Lower lobe of right lung (tissue), 2 donors: ENCODE measurements around the gene MRPL32. TPM values are rescaled to one million over a fixed set of nuclear protein-coding genes. Genes with fewer than 3 reads are reported as not detected.

Experiments
- ATAC-seq, 2 donors: fragments of 200-7000 bp; cut with Tn5 transposase; one replicate each; pipeline ENCODE4 v1.9.1; 2020 to 2022; ENCODE audit warnings: mild to moderate bottlenecking in 2 of 2, moderate library complexity in 2 of 2
- DNase-seq: peaks from one replicate; pipeline ENCODE4 v3.0.0-alpha.2; 2020
- H3K27ac ChIP-seq: fragments of 200-600 bp; one replicate; pipeline ENCODE4 v1.8.0; 2022
- H3K27me3 ChIP-seq: fragments of 200-600 bp; one replicate; pipeline ENCODE4 v1.8.0; 2022; ENCODE audit warnings: low read depth
- H3K36me3 ChIP-seq: fragments of 200-600 bp; one replicate; pipeline ENCODE4 v1.8.0; 2022; ENCODE audit warnings: mild to moderate bottlenecking
- H3K4me1 ChIP-seq: fragments of 200-600 bp; one replicate; pipeline ENCODE4 v1.8.0; 2022
- H3K4me3 ChIP-seq: fragments of 200-600 bp; one replicate; pipeline ENCODE4 v1.8.0; 2022; ENCODE audit warnings: mild to moderate bottlenecking
- H3K9me3 ChIP-seq: fragments of 200-600 bp; one replicate; pipeline ENCODE4 v1.8.0; 2022
- CTCF ChIP-seq: fragments of 200-600 bp; IDR thresholded peaks from one replicate; pipeline ENCODE4 v1.8.0; 2022; ENCODE audit warnings: antibody characterized with exemption, mild to moderate bottlenecking
- intact Hi-C: fragments of 100-400 bp; cut with DNase I; formaldehyde crosslinking; loops from one replicate; pipeline ENCODE4 v1.11.0; 2022
- total RNA-seq: library from RNA; stranded (reverse); fragmentation: NEBNext Ultra II Directional; extraction: Animal tissue kit (Norgen Biotek cat#: 25700); gene quantifications from one replicate; pipeline ENCODE4 v1.2.1, GENCODE V29; 2021
- donor health status: DM: no; HTN: yes; CAD: no; lungs with severe emphysema.

MRPL32 gene
- total RNA-seq, 1 donor from 2014 or later = 45.0 TPM

DNA sequence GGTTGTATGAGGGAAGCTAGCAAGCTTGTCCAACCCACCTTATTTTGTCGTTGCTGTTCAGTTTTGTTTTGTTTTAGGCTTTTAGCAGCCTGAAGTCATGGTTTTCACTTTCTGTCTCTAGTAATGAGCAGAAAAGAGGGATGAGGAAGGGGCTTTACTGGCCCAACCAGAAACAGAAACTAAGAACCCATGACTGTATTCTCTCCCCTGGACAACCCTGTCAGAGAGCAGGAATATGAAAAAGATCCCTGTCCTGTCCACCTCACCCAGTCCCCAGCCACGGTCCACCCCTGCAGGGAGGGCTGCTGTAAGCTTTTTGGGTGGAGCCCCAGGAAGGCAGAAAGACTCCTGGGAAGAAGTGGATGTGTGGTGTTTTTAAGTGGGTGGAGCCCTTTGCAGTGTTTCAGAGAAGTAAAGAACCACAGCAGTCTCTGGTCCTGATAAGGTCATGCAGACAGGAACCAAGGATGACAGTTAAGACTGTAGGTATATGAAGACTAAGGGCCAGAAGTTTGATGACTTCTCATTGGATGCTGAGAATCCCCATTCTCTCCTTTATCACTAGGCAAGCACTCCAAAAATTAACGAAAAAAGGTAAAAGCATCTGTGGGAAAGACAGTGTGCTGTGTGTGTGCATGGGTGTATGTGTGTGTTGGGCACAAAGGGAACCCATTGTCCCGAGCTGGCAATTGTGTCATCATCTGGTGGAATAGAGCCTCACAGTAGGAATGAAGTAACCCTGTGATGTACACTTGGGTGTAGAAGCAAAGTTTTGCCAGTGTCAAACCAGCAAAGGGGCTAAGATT lies 13.8 kb downstream of the MRPL32 start:
- no peaks in the 10 kb centered on the region for H3K9me3 ChIP-seq
- H3K36me3 ChIP-seq = no peaks in the 10 kb centered on the region
- H3K27me3 ChIP-seq = no peaks in the 10 kb centered on the region
- no peak for TF ChIP-seq CTCF
- ATAC-seq (peak; percentile 43 to 59), DNase-seq (no peak)
- intact Hi-C loops = no loop called here
- no peak overlapping the region for H3K4me3 ChIP-seq
- no peaks in the 10 kb centered on the region for H3K4me1 ChIP-seq
- H3K27ac ChIP-seq = no peak overlapping the region

DNA sequence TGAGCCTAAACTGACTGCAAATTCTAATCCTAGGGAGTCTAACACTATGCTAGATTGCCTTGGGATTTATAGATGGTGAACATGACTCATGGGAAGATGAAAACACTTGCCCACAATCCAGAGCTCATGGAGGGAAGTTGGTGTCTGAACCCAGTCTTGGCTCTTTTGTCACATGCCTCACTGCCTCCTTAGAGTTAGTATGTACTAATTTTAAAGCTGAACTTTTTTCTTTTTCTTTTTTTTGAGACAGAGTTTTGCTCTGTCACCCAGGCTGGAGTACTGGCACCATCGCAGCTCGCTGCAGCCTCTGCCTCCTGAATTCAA lies 14.4 kb downstream of the MRPL32 start:
- Histone ChIP-seq H3K4me3 (no peak overlapping the region), H3K4me1 (no peaks in the 10 kb centered on the region), H3K27me3 (no peaks in the 10 kb centered on the region), H3K27ac (no peak overlapping the region), H3K36me3 (no peaks in the 10 kb centered on the region), H3K9me3 (no peaks in the 10 kb centered on the region)
- DNase-seq (no peak), ATAC-seq (peak; percentile 23 to 29)
- intact Hi-C loops = no loop called here
- TF ChIP-seq CTCF = no peak

GRCh38 chr7:42947521-42947920 lies 15.3 kb downstream of the MRPL32 start:
- no peak overlapping the region for H3K27ac ChIP-seq
- no peak for TF ChIP-seq CTCF
- DNase-seq = no peak
- H3K4me3 ChIP-seq = no peak overlapping the region
- intact Hi-C loops = no loop called here
- H3K4me1 ChIP-seq = no peaks in the 10 kb centered on the region
- no peaks in the 10 kb centered on the region for H3K27me3 ChIP-seq
- ATAC-seq = no peak
- H3K36me3 ChIP-seq = no peaks in the 10 kb centered on the region
- no peaks in the 10 kb centered on the region for H3K9me3 ChIP-seq

DNA sequence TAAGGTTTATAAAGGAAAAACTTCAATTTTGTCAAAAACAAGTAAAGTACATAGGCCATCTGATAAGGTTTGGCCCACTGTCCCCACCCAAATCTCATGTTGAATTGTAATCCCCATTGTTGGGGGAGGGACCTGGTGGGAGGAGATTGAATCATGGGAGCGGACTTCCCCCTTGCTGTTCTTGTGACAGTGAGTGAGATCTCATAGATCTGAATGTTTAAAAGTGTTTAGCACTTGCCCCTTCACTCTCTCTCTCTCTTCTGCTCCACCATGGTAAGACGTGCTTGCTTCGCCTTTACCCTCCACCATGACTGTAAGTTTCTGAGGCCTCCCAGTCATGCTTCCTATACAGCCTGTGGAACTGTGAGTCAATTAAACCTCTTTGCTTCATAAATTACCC lies 18.2 kb downstream of the MRPL32 start:
- no peak for TF ChIP-seq CTCF
- DNase-seq = no peak
- no peak overlapping the region for H3K4me3 ChIP-seq
- no peaks in the 10 kb centered on the region for H3K27me3 ChIP-seq
- no peak overlapping the region for H3K27ac ChIP-seq
- no peaks in the 10 kb centered on the region for H3K9me3 ChIP-seq
- intact Hi-C loops = no loop called here
- no peak for ATAC-seq
- H3K36me3 ChIP-seq = no peaks in the 10 kb centered on the region
- no peaks in the 10 kb centered on the region for H3K4me1 ChIP-seq

DNA sequence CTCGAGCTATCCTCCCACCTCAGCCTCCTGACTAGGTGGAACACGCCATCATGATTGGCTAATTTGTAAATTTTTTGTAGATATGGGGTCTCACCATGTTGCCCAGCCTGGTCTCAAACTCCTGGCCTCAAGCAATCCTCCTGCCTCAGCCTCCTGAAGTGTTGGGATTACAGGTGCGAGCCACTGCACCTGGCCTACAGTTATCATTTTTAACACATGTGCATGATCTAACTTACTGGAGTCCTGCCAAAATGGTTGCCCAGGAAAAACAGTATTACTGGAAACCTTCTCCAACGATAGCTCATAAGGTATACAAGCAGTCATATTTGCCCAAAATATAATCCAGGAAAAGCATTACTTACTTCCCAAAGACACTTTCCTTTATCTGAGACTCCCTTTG lies 20.2 kb downstream of the MRPL32 start:
- DNase-seq (no peak), ATAC-seq (no peak)
- Histone ChIP-seq H3K4me3 (no peak overlapping the region), H3K27me3 (no peaks in the 10 kb centered on the region), H3K4me1 (no peaks in the 10 kb centered on the region), H3K27ac (no peak overlapping the region), H3K9me3 (peaks cover 9% of the 10 kb centered on the region), H3K36me3 (no peaks in the 10 kb centered on the region)
- intact Hi-C loops = no loop called here
- TF ChIP-seq CTCF = no peak
